Urothelium cell line (cell line): ENCODE data around the gene GPX2.

Source experiments
- DNase-seq: peaks from one replicate; pipeline ENCODE4 v3.0.0; 2011; ENCODE audit warnings: low spot score, mixed read lengths
- FAIRE-seq: peaks from 2 replicates; lab custom pipeline; 2011; peaks lifted over from hg19 to GRCh38; lab: Jason Lieb, UNC

The GPX2 gene

DNA sequence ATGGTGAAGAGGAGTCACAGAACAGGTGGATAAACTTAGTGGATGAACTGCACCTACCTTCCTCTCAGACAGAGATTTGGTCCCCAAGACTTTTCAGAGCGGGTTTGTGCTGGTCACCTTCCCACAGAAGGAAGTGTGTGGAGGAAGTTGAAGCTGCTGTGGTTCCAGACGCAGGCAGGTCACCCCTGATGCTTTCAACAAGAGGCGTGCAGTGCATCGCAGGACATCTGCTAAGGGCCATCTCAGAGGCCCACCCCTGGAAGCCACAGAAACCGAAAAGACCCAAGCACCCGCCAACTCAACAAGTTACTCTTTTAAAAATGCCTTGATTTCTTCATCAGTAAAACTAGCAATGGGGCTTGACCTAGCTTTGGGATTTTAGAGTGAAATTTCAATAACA is 1.0 kb upstream of the GPX2 start:
- no peak for DNase-seq
- FAIRE-seq = no peak

DNA sequence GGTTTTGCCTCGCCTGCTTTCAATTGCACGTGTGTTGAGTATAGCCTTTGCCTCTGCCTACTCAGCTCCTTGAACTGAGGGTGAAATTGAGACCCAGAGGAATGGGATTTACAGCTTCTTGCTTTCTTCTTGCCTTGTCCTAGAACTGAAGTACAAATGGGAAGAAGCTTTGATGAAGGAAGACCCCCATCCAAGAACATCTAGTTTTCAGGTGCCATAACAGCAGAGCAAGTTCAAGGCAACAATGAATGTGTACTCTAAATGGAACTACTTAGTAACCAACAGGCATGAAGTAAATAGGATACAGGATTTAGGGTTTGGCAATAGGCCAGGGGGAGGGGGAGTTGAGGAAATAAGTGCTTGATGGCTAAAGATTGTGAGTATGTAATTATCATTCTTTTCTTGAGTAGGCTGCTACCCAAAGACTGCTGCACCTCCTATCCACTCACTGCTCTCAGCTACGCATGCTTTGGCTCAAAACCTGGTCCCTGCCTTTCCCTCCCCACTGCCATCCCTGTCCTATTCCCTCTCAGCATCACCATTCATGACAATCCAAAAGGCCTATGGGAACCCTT is 2.1 kb downstream of the GPX2 start:
- FAIRE-seq (no peak), DNase-seq (no peak)

DNA sequence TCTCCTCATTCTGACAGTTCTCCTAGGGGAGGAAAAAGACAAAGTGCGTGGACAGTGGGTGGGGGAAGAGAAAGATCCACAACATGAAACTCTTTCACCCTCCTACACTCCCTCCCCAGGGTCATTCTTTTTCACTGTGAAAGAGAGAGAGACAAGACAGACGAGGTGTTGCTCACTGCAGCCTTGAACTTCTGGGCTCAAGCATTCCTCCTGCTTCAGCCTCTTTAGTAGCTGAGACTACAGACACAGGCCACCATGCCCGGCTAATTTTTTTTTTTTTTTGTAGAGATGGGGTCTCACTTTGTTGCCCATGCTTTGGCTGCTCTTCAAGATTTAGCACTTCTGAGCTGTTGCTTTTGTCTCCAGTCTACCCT is 2.7 kb downstream of the GPX2 start:
- FAIRE-seq (no peak), DNase-seq (no peak)

DNA sequence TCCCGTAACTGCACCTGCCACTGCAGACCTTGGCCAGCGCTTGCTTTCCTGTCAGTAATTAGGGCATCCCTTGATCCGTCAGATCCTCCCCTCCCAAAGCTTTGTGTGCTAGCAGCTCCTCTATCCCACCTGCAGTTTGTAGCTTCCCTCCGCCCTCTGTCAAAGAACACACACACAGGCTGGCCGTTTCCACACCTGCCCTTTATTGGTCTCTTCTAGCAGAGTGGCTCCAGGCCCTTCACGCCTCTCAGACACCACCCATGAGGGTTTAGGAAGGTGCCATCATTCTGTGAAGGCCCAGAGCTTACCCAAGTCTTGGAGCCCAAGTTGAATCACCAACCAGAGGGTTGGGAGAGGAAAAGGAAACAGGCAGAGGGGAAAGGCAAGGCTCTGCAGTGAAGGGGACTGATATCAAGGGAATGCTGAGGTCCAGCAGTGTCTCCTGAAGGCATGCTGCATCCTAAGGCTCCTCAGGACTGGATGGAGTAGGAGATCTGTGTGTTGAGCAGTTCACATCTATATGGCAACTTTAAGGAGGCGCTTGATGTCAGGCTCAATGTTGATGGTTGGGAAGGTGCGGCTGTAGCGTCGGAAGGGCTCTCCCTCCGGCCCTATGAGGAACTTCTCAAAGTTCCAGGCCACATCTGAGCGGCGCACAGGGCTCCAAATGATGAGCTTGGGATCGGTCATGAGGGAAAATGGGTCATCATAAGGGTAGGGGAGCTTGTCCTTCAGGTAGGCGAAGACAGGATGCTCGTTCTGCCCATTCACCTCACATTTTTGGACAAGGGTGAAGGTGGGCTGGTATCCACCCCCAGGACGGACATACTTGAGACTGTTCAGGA is 3.4 kb downstream of the GPX2 start:
- DNase-seq = no peak
- FAIRE-seq = no peak

DNA sequence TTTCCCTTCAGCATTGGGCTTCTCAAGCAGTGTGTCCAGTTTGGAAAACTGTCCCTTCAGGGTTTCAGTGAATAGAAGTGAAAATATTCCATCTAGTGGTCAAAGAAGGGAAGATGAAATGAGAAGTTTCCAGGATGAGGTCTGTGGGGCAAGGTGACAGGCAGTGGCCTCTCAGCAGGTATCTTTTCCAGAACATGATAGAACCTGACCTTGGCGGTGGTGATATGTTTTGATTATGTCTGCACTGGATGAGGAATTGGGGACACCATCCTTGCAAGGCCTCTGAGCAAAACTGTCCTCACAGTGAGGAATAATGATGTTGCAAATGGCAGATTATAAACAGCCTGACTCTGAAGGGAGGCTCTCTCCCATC is 4.7 kb downstream of the GPX2 start:
- DNase-seq = no peak
- peak; percentile 85 for FAIRE-seq

DNA sequence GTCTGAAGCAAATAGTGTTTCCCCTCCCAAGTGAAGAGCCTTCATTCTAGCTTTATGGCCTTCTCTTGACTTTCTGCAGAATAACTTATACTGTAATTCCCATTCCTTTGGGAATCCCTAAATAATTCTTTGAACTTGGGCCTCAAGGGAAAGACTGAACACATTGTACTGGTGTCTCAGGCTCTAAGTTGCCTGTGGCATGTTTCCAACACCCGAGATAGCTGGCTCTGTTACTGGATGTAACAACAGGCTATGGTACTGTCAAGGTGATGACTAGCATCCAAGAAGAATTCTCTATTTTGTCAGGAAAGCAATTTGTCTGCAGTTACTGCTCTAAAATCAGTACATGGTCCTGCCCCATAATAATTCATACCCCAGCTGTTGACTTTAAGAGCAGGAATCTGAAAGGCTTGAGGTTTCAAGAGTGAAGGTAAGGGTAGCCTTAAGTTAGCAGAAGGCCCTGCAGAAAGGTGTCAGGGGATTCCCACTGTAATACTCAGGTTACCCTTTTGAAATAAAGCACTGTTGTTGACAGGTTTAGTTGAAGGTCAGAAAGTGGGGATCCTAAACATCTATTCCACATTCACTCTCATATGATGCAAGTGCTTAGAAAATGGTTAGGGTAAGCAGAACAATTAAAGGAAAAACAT is 5.2 kb downstream of the GPX2 start:
- FAIRE-seq (peak; percentile 62), DNase-seq (no peak)

DNA sequence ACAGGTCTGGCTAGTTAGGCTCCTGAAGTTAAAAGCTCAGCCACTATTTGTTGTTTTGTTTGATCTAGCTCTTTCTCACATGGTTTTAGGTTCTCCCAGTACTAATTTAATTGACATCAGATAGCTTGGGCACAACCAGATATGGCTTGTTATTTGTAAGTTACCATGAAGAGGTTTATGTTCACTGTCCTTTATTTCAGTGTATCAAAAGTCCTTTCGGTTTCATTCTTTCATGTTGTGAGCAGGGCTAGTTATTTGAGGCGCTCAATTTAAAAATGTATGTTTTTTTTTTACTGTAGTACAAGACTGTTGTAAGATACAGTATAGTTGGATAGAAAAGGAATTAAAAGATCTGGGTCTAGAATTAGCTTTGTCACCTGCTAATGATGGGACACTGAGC is 7.0 kb downstream of the GPX2 start:
- DNase-seq (no peak), FAIRE-seq (no peak)

DNA sequence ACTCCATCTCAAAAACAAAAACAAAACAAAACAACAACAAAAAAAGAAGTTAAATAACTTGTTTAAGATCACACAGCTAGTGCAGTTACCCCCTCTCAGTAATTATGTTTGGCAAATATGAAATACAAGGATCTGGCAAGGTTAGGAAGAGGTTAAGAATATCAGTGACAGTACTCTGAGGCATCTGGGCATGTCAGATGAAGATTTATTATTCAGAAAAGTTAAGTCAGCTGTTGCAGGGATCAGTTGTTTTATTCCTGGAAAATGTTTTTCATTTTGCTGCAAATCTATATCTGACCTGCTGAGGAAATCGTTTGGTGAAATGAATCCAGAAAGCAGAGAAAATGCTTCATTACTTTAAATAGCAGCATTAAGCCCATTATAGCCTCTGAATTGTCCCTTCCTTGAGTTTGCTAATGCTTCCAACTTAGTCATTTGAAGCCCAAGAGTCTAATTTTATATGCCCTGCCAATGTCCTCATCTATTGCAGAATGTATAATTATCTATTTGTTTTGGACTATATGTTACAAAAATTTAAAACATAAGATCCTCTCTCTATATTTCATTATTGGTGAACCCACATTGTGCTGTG is 8.1 kb downstream of the GPX2 start:
- FAIRE-seq = no peak
- DNase-seq = no peak

DNA sequence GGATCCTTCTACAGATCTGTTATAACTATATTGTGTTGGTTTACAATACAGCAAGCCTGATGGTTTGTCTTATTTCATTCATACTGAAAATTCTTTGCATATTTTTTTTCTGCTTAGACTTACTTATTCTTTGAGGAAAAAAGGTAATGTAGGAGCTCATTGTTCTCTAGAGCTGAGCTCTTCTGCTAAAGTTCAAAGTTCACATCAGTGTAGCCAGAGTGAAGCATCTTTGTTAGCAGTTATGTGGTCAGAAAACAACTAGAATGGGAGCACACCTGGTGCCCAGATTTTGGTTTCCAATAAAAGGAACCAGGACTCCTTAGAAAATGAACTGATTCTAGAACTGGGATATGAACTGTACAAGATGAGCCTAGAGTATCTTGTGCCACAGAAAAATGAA is 10.3 kb downstream of the GPX2 start:
- FAIRE-seq = no peak
- no peak for DNase-seq

DNA sequence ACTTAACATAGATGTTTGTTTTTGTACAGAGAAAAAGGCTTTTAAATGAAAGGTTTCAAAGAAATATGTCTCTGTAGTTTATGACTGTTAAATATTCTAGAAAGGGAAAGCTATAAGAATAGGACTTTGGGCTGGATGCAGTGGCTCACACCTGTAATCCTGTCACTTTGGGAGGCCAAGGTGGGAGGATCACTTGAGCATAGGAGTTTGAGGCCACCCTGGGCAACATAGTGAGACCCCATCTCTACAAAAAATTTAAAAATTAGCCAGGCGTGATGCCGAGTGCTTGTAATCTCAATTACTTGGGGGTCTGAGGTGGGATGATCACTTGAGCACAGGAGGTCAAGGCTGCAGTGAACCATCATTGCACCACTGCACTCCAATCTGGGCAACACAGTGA is 11.4 kb downstream of the GPX2 start:
- FAIRE-seq = peak; percentile 73
- no peak for DNase-seq

DNA sequence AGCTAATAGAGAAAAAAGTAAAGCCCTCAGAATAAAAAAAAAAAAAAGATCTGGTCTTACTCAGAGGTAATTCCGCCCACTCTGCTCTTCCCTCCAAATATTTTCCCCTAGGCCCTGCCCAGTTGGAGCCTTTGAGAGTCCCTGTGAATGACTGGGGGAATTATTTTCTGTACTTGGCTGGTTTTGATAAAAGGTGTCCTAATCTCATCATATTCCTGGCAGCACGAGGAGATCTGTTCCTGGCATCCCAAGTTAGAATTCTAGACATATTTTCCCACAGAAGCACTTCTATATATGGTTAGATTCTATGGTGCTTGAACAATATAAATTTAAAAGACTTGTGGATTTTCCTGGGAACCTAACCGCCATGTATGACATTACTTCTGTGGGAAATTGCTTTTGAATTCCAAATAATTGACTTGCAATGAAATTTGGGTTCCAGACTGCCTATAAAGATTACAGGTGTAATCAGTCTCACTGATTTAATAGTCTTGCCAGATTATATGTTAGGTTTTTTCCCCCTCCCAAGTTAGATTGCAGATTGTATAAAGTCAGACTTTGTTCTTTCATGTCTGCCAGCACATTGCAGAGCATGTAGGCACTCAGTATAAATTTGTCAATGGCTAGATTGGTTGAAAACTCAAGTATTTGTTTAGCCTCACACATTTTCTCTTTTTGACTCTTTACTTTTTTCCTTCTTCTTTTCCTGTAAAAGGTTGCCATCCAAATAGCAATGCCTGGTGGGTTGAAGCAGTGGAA is 12.3 kb downstream of the GPX2 start:
- DNase-seq (no peak), FAIRE-seq (no peak)

DNA sequence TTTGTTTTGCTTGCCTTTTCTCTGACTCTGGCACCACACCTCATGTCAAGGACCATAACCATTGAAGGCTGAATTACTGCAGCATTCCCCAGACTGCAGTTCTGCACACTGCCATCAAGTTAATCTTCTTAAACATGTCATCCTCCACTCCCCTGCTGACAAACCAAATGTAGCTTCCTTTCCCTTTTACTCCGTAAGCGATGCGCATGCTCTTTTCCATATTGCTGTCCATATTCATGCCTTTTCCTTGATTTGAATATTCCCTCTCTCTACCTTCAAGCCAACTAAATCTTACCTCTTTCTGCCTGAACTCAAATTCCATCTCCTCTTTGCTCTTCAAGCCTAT is 13.6 kb downstream of the GPX2 start:
- peak; percentile 81 for FAIRE-seq
- no peak for DNase-seq

DNA sequence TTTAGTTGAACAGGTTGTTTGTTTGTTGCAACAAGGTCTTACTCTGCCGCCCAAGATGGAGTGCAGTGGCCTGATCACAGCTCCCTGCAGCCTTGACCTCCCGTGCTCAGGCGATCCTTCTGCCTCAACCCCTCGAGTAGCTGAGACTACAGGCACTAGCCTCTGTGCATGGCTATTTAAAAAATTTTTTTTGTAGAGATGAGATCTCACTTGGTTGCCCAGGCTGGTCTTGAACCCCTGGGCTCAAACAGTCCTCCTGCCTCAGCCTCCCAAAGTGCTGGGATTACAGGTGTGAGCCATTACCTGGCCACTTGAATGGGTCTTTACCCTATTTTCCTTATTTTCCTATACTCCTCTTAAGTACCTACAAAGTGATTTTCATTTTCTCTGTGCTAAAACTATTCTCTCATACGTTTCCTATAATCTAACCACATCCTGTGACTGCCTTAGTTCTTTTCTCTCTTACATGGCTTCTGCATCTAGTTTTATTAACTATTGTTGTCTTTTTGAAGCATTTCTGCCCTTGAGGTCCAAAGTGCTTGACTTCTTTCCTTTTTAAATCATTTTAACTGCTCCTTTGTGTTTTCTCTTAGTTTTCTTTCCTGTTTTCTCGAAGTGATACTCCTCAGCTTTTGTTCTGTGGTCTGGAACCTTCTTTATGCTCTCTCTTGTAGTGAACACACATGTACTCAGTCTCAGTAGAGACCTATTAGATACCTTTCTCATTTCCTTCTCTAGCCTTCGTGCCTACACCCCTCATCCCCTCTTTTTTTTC is 14.1 kb downstream of the GPX2 start:
- no peak for FAIRE-seq
- no peak for DNase-seq

DNA sequence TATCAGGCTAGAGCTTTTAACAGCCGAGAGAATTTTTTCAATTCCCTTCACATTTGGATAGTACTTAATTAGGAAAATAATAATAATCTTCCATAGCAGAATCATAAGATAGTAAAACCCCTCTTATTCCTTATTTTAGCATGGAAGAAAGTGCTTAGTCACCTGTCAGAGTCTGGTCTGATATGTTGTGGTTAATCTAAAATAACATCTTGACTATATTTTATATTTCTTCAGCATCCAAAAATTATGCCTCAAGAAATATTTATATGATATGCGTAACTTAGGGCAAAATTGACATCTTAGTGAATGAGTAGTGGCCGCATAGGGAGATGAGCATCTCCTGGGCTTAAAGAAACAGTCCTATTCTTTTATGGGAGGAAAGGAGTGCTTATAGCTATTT is 15.5 kb downstream of the GPX2 start:
- no peak for DNase-seq
- FAIRE-seq = no peak

DNA sequence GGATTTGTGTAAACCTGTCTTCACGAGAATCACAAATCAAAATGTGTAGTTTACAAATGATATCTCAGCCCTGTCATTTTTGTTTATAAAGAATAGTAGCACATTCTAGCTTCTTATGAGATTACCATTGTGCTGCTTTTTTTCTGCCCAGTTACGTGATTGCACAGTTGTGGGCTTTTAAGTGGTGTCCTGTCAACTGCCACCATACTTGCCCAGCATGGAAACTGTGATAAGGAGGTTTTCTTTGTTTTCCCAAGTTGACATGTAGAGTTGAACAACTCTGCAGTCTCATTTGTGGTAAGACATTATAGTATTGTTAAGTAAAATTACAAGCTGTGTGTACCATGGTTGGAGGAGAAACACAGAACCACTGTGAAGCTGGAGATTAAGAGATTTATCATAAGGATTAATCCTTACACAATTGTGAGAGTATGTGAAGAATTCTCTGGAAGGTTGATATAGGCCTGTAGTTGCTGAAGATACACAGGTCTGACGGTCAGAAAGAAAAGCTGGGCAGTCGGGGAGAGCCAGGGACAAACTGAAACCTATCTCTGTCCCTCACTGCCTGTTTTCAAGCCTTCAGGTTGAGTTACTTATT is 16.0 kb downstream of the GPX2 start:
- DNase-seq (no peak), FAIRE-seq (peak; percentile 90)

DNA sequence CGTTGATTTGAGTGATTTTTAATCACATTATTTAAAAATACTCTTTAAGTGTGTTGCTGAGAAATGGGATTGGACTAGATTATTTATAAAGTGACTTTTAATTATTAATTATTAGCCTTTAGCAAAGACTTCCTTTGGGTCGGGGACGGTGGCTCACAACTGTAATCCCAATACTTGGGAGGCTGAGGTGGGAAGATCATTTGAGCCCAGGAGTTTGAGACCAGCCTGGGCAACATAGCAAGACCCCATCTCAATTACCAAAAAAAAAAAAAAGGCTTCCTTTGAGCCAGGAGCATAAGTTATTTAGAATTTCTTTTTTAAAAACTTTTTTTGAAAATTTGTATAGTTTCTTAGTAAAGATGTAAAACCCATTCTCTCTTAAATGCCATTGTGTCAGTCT is 19.5 kb downstream of the GPX2 start:
- FAIRE-seq (no peak), DNase-seq (no peak)

DNA sequence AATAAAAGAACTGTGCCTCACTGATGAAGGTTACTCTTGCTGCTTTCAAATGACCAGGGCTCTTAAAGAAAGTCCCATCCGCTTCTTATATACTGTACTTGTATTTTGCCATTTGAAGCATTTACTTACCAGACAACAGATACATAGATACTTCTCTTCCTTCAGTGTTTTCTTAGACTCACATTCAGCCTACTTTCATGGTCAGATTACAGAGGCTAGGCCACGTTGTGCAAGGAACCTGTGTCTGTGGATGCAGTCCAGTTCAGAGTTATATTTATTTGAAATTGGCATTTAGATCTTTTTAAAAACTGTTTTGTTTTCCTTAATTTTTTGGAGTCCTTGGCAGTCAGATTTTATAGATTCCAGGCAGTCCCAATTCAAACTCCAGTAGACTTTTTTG is 22.1 kb downstream of the GPX2 start:
- FAIRE-seq (no peak), DNase-seq (no peak)

DNA sequence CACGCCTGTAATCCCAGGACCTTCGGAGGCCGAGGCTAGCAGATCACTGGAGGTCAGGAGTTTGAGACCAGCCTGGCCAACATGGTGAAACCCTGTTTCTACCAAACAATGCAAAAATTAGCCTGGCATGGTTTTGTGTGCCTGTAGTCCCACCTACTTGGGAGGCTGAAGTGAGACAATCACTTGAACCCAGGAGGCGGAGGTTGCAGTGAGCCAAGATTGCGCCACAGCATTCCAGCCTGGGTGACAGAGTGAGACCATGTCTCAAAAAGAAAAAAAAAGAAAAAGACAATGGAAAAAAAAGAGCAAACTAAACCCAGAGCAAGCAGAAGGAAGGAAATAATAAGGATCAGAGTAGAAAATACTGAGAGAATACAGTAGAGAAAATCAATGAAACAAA is 22.9 kb downstream of the GPX2 start:
- no peak for DNase-seq
- no peak for FAIRE-seq

DNA sequence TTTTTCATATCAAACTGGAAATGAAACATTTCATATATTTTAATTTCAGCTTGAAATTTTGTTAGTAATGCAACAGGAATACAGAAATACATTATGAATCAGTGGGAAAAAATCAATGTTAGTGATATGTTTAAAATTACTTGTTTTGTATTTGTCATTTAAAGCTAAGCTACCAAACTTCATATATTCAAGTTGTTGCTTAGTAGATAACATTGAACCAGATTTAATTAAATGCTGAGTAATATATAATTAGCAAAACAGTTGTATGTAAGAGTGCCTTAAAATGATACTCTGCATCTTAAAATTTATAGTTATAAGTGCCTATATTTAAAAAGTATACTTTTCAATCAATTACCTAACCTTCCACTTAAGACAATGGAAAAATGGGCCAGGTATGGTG is 23.3 kb downstream of the GPX2 start:
- FAIRE-seq = no peak

DNA sequence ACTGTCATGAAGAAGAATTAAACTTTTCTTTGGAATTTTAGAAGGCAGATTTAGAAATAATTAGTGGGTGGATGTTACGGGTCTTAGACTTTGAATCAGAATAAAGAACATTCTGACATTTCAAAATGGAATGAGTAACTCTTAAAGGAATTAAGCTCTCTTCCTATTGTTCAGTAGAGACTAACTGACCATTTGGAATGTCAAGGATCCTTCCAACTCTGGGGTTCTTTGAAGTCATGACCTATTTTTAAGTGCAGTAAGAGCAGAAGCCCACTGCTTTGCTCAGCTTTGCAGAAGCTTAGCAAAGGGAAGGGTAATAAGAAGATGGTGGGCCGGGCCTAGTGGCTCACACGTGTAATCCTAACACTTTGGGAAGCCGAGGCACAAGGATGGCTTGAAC is 24.3 kb downstream of the GPX2 start:
- FAIRE-seq (no peak), DNase-seq (no peak)

More for the DNA sequence above, 23.3 kb downstream of the GPX2 start:
- no peak for DNase-seq
